8988T (cell line): ENCODE data around the gene ATXN10.
"Not testable (repeated sequence)": the region's sequence is repeated elsewhere in the genome, so short reads cannot be mapped to it uniquely, and the experiment has no call there.

Experiments used
- DNase-seq: peaks from one replicate; pipeline ENCODE4 v3.0.0; 2011

ATXN10 gene

GRCh38 chr22:45714390-45714789, 42.8 kb downstream of the ATXN10 start:
- not testable (repeated sequence) for DNase-seq

GRCh38 chr22:45717789-45718188, 46.2 kb downstream of the ATXN10 start:
- no peak for DNase-seq

- DNase-seq, result no peak
These were observed 46.8 kb downstream of the ATXN10 start for GRCh38 chr22:45718391-45718790.

GRCh38 chr22:45720839-45721378, 49.3 kb downstream of the ATXN10 start:
- DNase-seq, result no peak

GRCh38 chr22:45722006-45722405, 50.4 kb downstream of the ATXN10 start:
- DNase-seq, result no peak

- no peak for DNase-seq
These were observed 54.4 kb downstream of the ATXN10 start for GRCh38 chr22:45726081-45726480.

GRCh38 chr22:45731041-45731797, 59.6 kb downstream of the ATXN10 start:
- DNase-seq, result no peak

GRCh38 chr22:45731798-45732495, 60.3 kb downstream of the ATXN10 start:
- no peak for DNase-seq

- no peak for DNase-seq
These were observed 63.6 kb downstream of the ATXN10 start for GRCh38 chr22:45735273-45735672.

- no peak for DNase-seq
These were observed 66.6 kb downstream of the ATXN10 start for GRCh38 chr22:45738206-45738605.

- no peak for DNase-seq
These were observed 68.6 kb downstream of the ATXN10 start for GRCh38 chr22:45740236-45740635.

- no peak for DNase-seq
These were observed 71.3 kb downstream of the ATXN10 start for GRCh38 chr22:45742866-45743450.

- no peak for DNase-seq
These were observed 72.1 kb downstream of the ATXN10 start for GRCh38 chr22:45743687-45744086.

- DNase-seq, result no peak
These were observed 72.8 kb downstream of the ATXN10 start for GRCh38 chr22:45744442-45744841.

GRCh38 chr22:45750626-45751025, 79.0 kb downstream of the ATXN10 start:
- no peak for DNase-seq

- DNase-seq, result no peak
These were observed 80.4 kb downstream of the ATXN10 start for GRCh38 chr22:45752036-45752435.

- no peak for DNase-seq
These were observed 83.2 kb downstream of the ATXN10 start for GRCh38 chr22:45754822-45755221.

GRCh38 chr22:45756558-45756957, 84.9 kb downstream of the ATXN10 start:
- DNase-seq, result no peak

- DNase-seq, result no peak
These were observed 85.4 kb downstream of the ATXN10 start for GRCh38 chr22:45757068-45757467.

- DNase-seq, result no peak
These were observed 86.3 kb downstream of the ATXN10 start for GRCh38 chr22:45757936-45758335.

- DNase-seq, result no peak
These were observed 87.0 kb downstream of the ATXN10 start for GRCh38 chr22:45758603-45759002.

- DNase-seq, result no peak
These were observed 89.0 kb downstream of the ATXN10 start for GRCh38 chr22:45760682-45761081.

- no peak for DNase-seq
These were observed 91.1 kb downstream of the ATXN10 start for GRCh38 chr22:45762545-45763235.
